GM12878 (cell line): Measurements from ENCODE around the gene NFE2L1. TPM values are rescaled to one million over a fixed set of nuclear protein-coding genes. Genes with fewer than 3 reads are reported as not detected.

Experiments used
- ATF7 ChIP-seq: fragments of 450-650 bp; IDR thresholded peaks from 2 replicates; pipeline ENCODE4 v1.6.1; 2016; ENCODE audit warnings: low read depth, mild to moderate bottlenecking
- BACH1 ChIP-seq: fragments of 450-650 bp; IDR thresholded peaks from 2 replicates; pipeline ENCODE4 v1.6.1; 2017; ENCODE audit warnings: mild to moderate bottlenecking, borderline replicate concordance
- ETV6 ChIP-seq, 2 experiments: fragments of 450-650 bp in 1 of 2; IDR thresholded peaks in 1 of 2; conservative IDR thresholded peaks in 1 of 2; 2 replicates each; pipeline ENCODE4 v1.6.1; 2014; ENCODE audit warnings: antibody characterized with exemption in 1 of 2, borderline replicate concordance in 1 of 2, low read depth in 1 of 2, mild to moderate bottlenecking in 1 of 2, moderate library complexity in 1 of 2
- GABPA ChIP-seq: IDR thresholded peaks from 2 replicates; pipeline ENCODE4 v1.6.1; 2014; ENCODE audit warnings: antibody characterized with exemption, low read depth, mild to moderate bottlenecking, inconsistent platforms
- HDAC2 ChIP-seq: fragments of 200-600 bp; sonication (generic); IDR thresholded peaks from 2 replicates; pipeline ENCODE4 v1.6.1; 2017
- IRF4 ChIP-seq: IDR thresholded peaks from 2 replicates; pipeline ENCODE4 v1.6.1; 2011; ENCODE audit warnings: low read depth, low read length
- LARP7 ChIP-seq: fragments of 450-650 bp; IDR thresholded peaks from 2 replicates; pipeline ENCODE4 v1.6.1; 2017; ENCODE audit warnings: mild to moderate bottlenecking
- MYB ChIP-seq: fragments of 150-350 bp; IDR thresholded peaks from 2 replicates; pipeline ENCODE4 v1.6.1; 2014; ENCODE audit warnings: mild to moderate bottlenecking, low read depth, low read length, borderline replicate concordance
- NFYB ChIP-seq: IDR thresholded peaks from 2 replicates; pipeline ENCODE4 v1.6.1; 2011; ENCODE audit warnings: low read depth, mild to moderate bottlenecking, low read length, improper control_type of control experiment, moderate library complexity; ENCODE audit not compliant: insufficient read depth
- NKRF ChIP-seq: fragments of 450-650 bp; conservative IDR thresholded peaks from 2 replicates; pipeline ENCODE4 v1.6.1; 2017; ENCODE audit warnings: mild to moderate bottlenecking, moderate library complexity
- PAX5 ChIP-seq: IDR thresholded peaks from 2 replicates; pipeline ENCODE4 v1.6.1; 2011; ENCODE audit warnings: low read depth, low read length, borderline replicate concordance
- POLR2AphosphoS5 ChIP-seq: IDR thresholded peaks from 2 replicates; pipeline ENCODE4 v1.6.1; 2011; ENCODE audit warnings: mild to moderate bottlenecking, low read length, inconsistent platforms
- RAD51 ChIP-seq: fragments of 450-650 bp; IDR thresholded peaks from 2 replicates; pipeline ENCODE4 v1.6.1; 2016; ENCODE audit warnings: moderate library complexity, mild to moderate bottlenecking, inconsistent platforms
- RCOR1 ChIP-seq: conservative IDR thresholded peaks from 2 replicates; pipeline ENCODE4 v1.6.1; 2012; ENCODE audit warnings: low read depth, low read length, improper control_type of control experiment
- SIX5 ChIP-seq: IDR thresholded peaks from 2 replicates; pipeline ENCODE4 v1.6.1; 2011; ENCODE audit warnings: mild to moderate bottlenecking, low read depth, low read length, moderate library complexity; ENCODE audit not compliant: severe bottlenecking
- SKIL ChIP-seq: fragments of 450-650 bp; IDR thresholded peaks from 2 replicates; pipeline ENCODE4 v1.6.1; 2017; ENCODE audit warnings: mild to moderate bottlenecking, low read depth, inconsistent platforms; ENCODE audit not compliant: poor library complexity, severe bottlenecking
- SUPT20H ChIP-seq: IDR thresholded peaks from 2 replicates; pipeline ENCODE4 v1.6.1; 2011; ENCODE audit warnings: low read depth, mild to moderate bottlenecking, low read length, moderate library complexity, borderline replicate concordance; ENCODE audit not compliant: control insufficient read depth
- TCF7 ChIP-seq: IDR thresholded peaks from 2 replicates; pipeline ENCODE4 v1.6.1; 2014; ENCODE audit warnings: antibody characterized with exemption, borderline replicate concordance
- USF1 ChIP-seq: IDR thresholded peaks from 2 replicates; pipeline ENCODE4 v1.6.1; 2011; ENCODE audit warnings: borderline replicate concordance, low read depth, mild to moderate bottlenecking, moderate library complexity, mixed read lengths, low read length; ENCODE audit not compliant: insufficient read depth; ENCODE audit errors: extremely low read length
- ZNF687 ChIP-seq: fragments of 450-650 bp; IDR thresholded peaks from 2 replicates; pipeline ENCODE4 v1.6.1; 2017; ENCODE audit warnings: mild to moderate bottlenecking, moderate library complexity
- polyA plus RNA-seq, 11 experiments: library from polyadenylated mRNA; depleted of rRNA in 4 of 11; unstranded in 6 of 11; stranded (reverse) in 5 of 11; fragments of >200 nt; fragmentation: Nextera tagmentation in 4 of 11; fragmentation: Illumina TruSeq in 1 of 11; extraction: Ambion mirVana in 4 of 11; extraction: Trizol in 1 of 11; gene quantifications; 1 replicate in 1 of 11; 2 replicates in 10 of 11; pipeline versions ENCODE4 v1.2.1 to v1.2.3, GENCODE V29; 2011 to 2016; ENCODE audit warnings: inconsistent platforms in 2 of 11, missing spikeins in 2 of 11, low read depth in 1 of 11
- total RNA-seq, 4 experiments: library from RNA; depleted of rRNA in 3 of 4; stranded (reverse); fragments of >200 nt in 3 of 4; fragmentation: Illumina TruSeq in 1 of 4; extraction: Trizol in 1 of 4; gene quantifications; 2 replicates each; pipeline versions ENCODE4 v1.2.1 to v1.2.3, GENCODE V29; 2013 to 2021

NFE2L1 gene
- total and polyA plus RNA-seq, 10 of the 15 experiments (the other 5 are each of a cell fraction or from before 2014, with no cell fraction given) = 3.8 to 104 (median 26.4) TPM

- TF ChIP-seq SKIL (no peak), TCF7 (no peak), BACH1 (peak; percentile 43; the same call in 1 of the 2 replicates), MYB (no peak), ETV6 (conservative IDR thresholded peaks at IDR 0.05 in 1 of 2, IDR thresholded peaks at IDR 0.05 in 1 of 2; ENCODE audit: borderline replicate concordance in 1 of 2, low read depth in 1 of 2) (no peak), SUPT20H (no peak), ZNF687 (no peak), ATF7 (no peak), USF1 (peak; percentile 72), POLR2AphosphoS5 (no peak), LARP7 (no peak; the same call in 1 of the 2 replicates), GABPA (no peak), SIX5 (no peak), RAD51 (peak; percentile 74), IRF4 (no peak), HDAC2 (no peak), PAX5 (no peak), NFYB (peak; percentile 44; the same call in 1 of the 2 replicates), RCOR1 (0 out of 2 replicates have a peak, but pooled peaks have one; percentile 19), NKRF (no peak)
Observed at GRCh38 chr17:48025040-48025903, 22.9 kb upstream of the NFE2L1 start (continued).
